DOHH2 (cell line): ENCODE results near the gene EXTL2.

Source experiments
- H3F3A ChIP-seq: fragments of 200-600 bp; sonication (generic), shearing (Covaris generic); 2 replicates; pipeline ENCODE4 v1.6.0; 2016; ENCODE audit warnings: antibody characterized with exemption, mild to moderate bottlenecking; ENCODE audit not compliant: control insufficient read depth, insufficient read depth
- H3K27ac ChIP-seq: fragments of 200-600 bp; sonication (generic); 2 replicates; pipeline ENCODE4 v1.5.1; 2014; ENCODE audit warnings: low read depth, mild to moderate bottlenecking, low read length, moderate library complexity
- H3K27me3 ChIP-seq: fragments of 200-600 bp; sonication (generic); 2 replicates; pipeline ENCODE4 v1.6.1; 2014; ENCODE audit warnings: mild to moderate bottlenecking, low read length, mixed read lengths; ENCODE audit not compliant: control insufficient read depth
- H3K36me3 ChIP-seq: fragments of 200-600 bp; sonication (generic); 2 replicates; pipeline ENCODE4 v1.6.1; 2014; ENCODE audit warnings: mild to moderate bottlenecking, low read length, moderate library complexity, mixed read lengths; ENCODE audit not compliant: control insufficient read depth
- H3K4me1 ChIP-seq: fragments of 200-600 bp; sonication (generic); 2 replicates; pipeline ENCODE4 v1.6.1; 2014; ENCODE audit warnings: mild to moderate bottlenecking, low read length, mixed read lengths; ENCODE audit not compliant: control insufficient read depth
- H3K4me2 ChIP-seq: fragments of 200-600 bp; sonication (generic); 2 replicates; pipeline ENCODE4 v1.6.0; 2014; ENCODE audit warnings: mild to moderate bottlenecking, low read length, moderate library complexity
- H3K4me3 ChIP-seq: fragments of 200-600 bp; sonication (generic); 2 replicates; pipeline ENCODE4 v1.5.1; 2014; ENCODE audit warnings: mild to moderate bottlenecking, low read length, mixed read lengths
- H3K79me2 ChIP-seq: fragments of 200-600 bp; sonication (generic); 2 replicates; pipeline ENCODE4 v1.6.1; 2014; ENCODE audit warnings: mild to moderate bottlenecking, low read length, mixed read lengths; ENCODE audit not compliant: control insufficient read depth
- H3K9me2 ChIP-seq: fragments of 200-600 bp; sonication (generic); replicated peaks from 2 replicates; pipeline ENCODE4 v1.6.1; 2014; ENCODE audit warnings: mild to moderate bottlenecking, low read length, mixed read lengths; ENCODE audit not compliant: control insufficient read depth
- H3K9me3 ChIP-seq: fragments of 200-600 bp; sonication (generic); 2 replicates; pipeline ENCODE4 v1.6.1; 2014; ENCODE audit warnings: antibody characterized with exemption, low read length, mixed read lengths; ENCODE audit not compliant: control insufficient read depth, insufficient read depth
- H4K20me1 ChIP-seq: fragments of 200-600 bp; sonication (generic); 2 replicates; pipeline ENCODE4 v1.6.0; 2014; ENCODE audit warnings: low read depth, mild to moderate bottlenecking, antibody characterized with exemption, low read length, moderate library complexity; ENCODE audit not compliant: control insufficient read depth, insufficient read depth
- CTCF ChIP-seq: fragments of 200-600 bp; sonication (generic); IDR thresholded peaks from one replicate; pipeline ENCODE4 v1.5.1; 2014; ENCODE audit warnings: antibody characterized with exemption, mild to moderate bottlenecking, low read depth, low read length; ENCODE audit not compliant: poor library complexity, severe bottlenecking
- EZH2phosphoT487 ChIP-seq: fragments of 200-600 bp; sonication (generic); IDR thresholded peaks from 2 replicates; pipeline ENCODE4 v1.6.1; 2017; ENCODE audit warnings: borderline replicate concordance, mild to moderate bottlenecking, antibody characterized with exemption, low read length, moderate library complexity, mixed read lengths

EXTL2 gene

GRCh38 chr1:100894603-100895539, at the start of gene EXTL2:
Gene EXTL2, minus strand, starts transcription at chr1:100894842. Its CDS starts 6,085 bp downstream, at chr1:100888757.
- Histone ChIP-seq H3K36me3 (peaks cover 30% of the 10 kb centered on the region), H3F3A (peaks cover 9% of the 10 kb centered on the region; the same call in 1 of the 2 replicates), H3K4me1 (peaks cover 26% of the 10 kb centered on the region), H3K27me3 (no peaks in the 10 kb centered on the region), H3K9me2 (no peaks in the 10 kb centered on the region), H3K27ac (peak within 1 kb of the TSS; percentile 78), H3K9me3 (peaks cover 9% of the 10 kb centered on the region), H3K79me2 (peaks cover 37% of the 10 kb centered on the region), H4K20me1 (no peaks in the 10 kb centered on the region), H3K4me2 (peak within 1 kb of the TSS; percentile 89), H3K4me3 (peak within 1 kb of the TSS; percentile 98)
- no peak for TF ChIP-seq CTCF
- no peak for TF ChIP-seq EZH2phosphoT487

GRCh38 chr1:100943533-100943932, 48.9 kb upstream of the EXTL2 start:
- no peak overlapping the region for H3K4me2 ChIP-seq
- peaks cover 4% of the 10 kb centered on the region for H3K36me3 ChIP-seq
- no peaks in the 10 kb centered on the region for H3K9me3 ChIP-seq
- no peaks in the 10 kb centered on the region for H3K79me2 ChIP-seq
- no peak for TF ChIP-seq EZH2phosphoT487
- no peaks in the 10 kb centered on the region for H4K20me1 ChIP-seq
- no peak overlapping the region for H3K4me3 ChIP-seq
- H3K27ac ChIP-seq, result no peak overlapping the region
- H3K4me1 ChIP-seq, result no peaks in the 10 kb centered on the region
- H3K27me3 ChIP-seq, result no peaks in the 10 kb centered on the region
- no peaks in the 10 kb centered on the region for H3K9me2 ChIP-seq
- no peaks in the 10 kb centered on the region for H3F3A ChIP-seq

- Histone ChIP-seq H3K36me3 (peaks cover 12% of the 10 kb centered on the region), H3K27ac (no peak overlapping the region), H3F3A (no peaks in the 10 kb centered on the region), H3K4me2 (no peak overlapping the region), H3K27me3 (no peaks in the 10 kb centered on the region), H3K79me2 (no peaks in the 10 kb centered on the region), H3K9me3 (no peaks in the 10 kb centered on the region), H3K9me2 (no peaks in the 10 kb centered on the region), H4K20me1 (no peaks in the 10 kb centered on the region), H3K4me3 (no peak overlapping the region), H3K4me1 (no peaks in the 10 kb centered on the region)
- no peak for TF ChIP-seq CTCF
- no peak for TF ChIP-seq EZH2phosphoT487
These were observed 47.8 kb upstream of the EXTL2 start for GRCh38 chr1:100942304-100943046.
